GM18511 (cell line): ENCODE data around the gene NCK2.

Experiments
- ATAC-seq: cut with Tn5 transposase; IDR thresholded peaks from one replicate; pipeline ENCODE4 v1.9.1; 2021; ENCODE audit warnings: mild to moderate bottlenecking, moderate library complexity; ENCODE audit not compliant: unreplicated experiment

NCK2 gene

DNA sequence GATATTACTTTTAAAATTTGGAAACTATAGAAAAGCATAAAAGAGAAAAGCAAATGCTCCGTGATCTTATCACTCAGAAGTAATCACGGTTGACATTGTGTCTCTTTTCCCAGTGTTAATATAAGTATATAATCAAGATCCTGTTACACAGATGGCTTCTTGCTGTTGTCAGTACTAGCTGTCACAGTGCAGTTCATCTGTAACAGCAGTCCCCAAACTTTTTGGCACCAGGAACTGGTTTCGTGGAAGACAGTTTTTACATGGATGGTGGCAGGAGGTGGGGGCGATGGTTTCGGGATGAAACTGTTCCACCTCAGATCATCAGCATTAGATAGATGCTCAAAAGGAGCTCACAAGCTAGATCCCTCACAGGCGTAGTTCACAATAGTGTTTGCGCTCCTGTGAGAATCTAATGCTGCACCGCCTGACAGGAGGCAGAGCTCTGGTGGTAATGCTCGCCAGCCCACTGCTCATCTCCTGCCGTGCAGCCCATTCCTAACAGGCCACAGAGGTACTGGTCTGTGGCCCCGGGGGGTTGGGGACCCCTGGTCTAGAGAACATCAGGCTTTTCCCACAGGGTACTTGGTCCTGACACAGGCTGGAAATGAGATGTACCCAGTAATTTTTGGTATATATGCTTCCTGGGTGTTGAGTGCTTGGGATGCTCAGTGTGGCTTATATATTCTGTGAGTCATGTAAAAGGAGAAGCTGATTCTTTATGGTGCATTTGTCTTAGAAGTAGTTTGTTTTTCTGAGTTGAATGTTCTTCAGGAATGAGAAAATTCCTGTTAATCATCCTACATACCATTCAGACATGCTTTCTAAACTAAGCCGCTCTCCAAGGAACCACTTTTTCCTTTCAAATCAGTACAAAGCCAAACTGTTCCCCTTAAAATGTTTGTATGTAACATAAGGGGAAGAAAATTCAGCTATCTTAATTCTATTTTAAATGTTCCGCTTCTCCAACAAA is 121.8 kb downstream of the NCK2 start:
- ATAC-seq, result no peak

DNA sequence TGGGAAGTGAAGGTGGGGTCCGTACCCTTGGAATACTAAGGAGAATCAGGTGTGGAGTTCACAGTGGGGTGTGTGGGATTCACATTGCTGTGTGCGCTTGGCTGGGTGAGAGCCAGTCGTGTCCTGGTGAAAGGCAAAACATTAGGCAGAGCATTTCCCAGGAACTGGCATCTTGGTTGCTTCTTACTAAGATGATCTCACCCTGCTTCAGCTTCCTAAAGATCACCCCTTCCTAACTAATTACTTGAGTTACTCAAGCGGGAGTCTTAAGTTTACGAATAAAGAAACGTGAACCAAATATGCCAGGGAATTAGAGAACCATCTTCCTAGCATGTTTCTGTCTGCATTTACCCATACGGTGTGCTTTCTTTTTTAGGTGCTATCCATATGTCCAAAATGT is 122.9 kb downstream of the NCK2 start:
- no peak for ATAC-seq

DNA sequence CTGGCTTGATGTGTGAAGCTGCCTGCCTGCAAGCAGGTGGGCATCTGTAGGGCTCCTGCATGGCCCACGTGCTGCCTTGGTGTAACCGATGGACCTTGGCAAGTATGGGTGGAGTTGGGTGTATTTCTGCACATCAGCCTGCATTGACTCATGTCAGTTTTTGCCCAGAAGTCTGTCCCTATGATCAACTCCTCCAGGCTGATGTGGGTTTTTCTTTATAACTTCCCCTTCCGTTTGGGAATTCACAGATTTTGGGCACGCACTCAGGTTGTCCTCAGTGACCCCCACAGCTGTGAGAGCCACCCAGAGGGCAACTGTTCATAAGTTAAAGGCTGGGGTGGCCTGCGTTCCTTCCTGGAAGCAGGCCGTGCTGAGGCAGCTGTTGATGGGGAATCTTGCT is 123.3 kb downstream of the NCK2 start:
- ATAC-seq, result no peak

GRCh38 chr2:105869341-105869740 is 124.6 kb downstream of the NCK2 start:
- ATAC-seq, result no peak

GRCh38 chr2:105870062-105870461 is 125.3 kb downstream of the NCK2 start:
- no peak for ATAC-seq

DNA sequence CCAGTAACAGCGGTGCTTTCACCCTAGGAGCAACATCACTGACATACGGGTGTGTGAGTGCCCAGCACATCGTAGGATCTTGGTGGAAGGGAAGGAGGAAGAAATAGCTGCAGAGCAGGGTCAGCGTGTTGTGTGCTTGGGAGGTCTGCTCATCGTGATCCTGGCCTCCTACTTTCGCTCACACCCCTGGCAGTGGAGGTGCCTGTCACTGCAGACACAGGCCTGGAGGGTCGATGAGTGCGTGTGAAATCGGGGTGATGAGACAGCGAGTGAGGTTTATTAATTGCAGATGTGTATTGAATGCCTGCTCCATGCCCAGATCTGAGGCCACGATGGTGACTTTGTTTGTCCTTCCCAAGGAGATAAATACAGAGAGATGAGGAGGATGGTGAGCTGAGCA is 126.1 kb downstream of the NCK2 start:
- ATAC-seq, result no peak

DNA sequence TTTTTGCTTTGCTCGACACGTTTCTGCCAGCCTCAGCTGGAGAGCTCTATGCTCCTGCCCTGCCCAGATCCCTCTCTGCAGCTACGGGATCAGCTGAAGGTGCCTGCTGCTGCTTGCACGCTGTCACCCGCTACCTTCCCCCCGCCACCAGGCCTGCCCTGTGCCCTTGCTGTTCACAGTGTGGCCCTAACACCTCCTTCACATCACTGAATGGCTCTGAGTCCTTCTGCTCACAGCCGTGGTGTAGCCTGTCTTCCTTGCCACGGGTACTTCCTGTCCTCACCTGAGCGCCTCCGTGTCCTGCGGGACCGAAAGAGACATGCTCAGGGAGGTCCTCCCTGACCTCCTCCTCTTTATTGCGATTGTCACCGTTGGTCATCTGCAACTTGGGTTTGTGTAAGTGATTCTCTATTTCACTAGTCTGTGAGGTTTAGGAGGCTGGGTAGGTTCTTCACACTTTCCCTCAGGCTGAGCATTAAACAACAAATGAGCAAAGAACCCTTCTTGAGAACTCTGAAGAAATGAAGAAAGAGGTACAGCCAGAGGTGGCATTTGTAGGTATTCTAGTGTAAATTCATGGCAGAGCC is 127.5 kb downstream of the NCK2 start:
- no peak for ATAC-seq

DNA sequence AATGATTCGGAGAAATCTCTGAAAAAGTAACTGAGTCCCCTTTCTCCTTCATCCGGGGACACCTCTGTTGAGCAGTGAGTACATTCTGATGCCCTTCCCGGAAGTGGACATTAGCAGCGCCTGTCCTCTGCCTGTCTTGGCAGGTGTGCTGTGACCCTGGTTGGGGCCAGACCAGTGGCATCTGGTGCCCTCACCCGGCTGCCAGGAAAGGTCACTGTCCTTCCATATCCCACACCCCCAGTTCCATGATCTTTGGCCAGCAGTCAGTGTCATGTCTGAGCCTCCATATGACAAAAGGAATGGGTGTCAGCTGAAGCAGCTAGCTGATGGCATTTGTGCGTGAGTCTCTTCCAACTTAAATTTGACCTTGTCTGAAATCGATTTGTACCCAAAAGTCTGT is 128.1 kb downstream of the NCK2 start:
- ATAC-seq, result no peak

GRCh38 chr2:105873281-105873680 is 128.6 kb downstream of the NCK2 start:
- ATAC-seq, result peak; percentile 15

DNA sequence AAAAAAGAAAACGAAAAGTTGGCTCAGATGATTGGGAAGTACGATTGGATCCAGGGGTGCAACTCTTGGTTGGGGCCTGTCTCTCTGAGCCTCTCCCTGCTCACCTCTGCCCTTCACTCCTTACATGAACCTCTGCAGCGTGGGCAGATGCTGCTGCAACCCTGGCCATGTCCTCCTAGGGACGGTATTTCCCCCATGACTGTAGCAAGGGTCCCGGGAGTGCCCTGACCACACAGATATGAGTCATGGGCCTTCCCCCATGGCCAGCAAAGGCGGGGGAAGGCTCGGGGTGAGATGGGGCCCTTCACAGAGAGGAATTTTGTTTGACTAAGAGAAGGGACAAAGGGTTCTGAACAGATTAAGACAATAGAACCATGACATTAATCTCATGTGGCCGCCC is 129.0 kb downstream of the NCK2 start:
- ATAC-seq, result peak; percentile 91

DNA sequence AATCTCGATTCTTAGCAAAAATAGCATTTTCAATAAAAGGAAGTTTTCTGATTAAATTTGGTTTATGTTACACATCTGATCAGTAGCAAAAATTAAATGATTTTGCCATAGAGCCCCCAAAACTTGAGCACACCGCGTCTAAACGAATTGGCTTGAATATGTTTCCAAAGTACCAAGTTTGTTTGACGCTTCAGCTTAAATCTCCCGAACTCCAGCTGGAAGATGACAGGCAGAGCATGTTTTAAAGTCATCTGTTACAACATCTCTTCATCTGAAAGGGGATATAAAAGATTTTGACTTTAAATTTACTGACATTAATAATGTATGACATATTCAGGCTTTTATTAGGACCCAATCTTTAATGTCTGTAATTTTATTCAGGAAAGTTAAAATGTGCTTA is 129.8 kb downstream of the NCK2 start:
- ATAC-seq, result no peak

DNA sequence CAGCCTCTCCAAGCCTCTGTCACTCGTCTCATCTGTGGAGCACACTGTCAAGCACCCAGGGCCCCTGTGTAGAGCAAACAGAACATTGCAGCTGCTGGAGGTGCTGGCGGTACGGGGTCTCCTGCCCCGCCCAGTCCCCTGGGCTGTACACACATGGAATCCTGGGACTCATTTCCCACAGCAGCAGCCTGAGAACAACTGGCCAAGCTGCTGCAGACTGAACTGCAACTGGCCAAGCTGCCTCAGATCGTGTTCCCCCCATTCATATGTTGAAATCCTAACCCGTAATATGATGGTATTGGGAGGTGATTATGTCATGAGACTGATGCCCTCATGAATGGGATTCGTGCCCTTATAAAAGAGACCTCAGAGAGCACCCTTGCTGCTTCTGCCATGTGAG is 130.5 kb downstream of the NCK2 start:
- no peak for ATAC-seq

DNA sequence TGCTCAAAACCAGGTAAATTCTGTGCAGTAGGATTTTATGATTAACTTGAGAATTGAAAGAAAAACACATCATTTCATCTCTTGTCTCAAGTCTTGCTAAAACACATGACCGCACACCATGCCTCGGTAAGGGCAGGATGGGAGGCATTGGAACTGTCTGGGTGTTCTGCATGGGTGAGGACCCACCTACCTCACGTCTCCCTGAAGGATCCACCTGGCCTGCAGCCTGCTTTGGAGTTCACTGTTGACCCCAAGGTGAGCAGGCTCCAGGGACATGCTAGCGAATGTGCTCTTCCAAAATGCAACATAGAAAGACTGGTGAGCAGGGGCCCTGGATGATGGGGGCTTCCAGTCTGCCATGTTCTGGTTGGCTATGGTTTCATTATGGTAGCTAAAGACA is 131.5 kb downstream of the NCK2 start:
- ATAC-seq, result no peak

- no peak for ATAC-seq
Observed at GRCh38 chr2:105877945-105878344, 133.2 kb downstream of the NCK2 start.

GRCh38 chr2:105879106-105879802 is 134.5 kb downstream of the NCK2 start:
- no peak for ATAC-seq

DNA sequence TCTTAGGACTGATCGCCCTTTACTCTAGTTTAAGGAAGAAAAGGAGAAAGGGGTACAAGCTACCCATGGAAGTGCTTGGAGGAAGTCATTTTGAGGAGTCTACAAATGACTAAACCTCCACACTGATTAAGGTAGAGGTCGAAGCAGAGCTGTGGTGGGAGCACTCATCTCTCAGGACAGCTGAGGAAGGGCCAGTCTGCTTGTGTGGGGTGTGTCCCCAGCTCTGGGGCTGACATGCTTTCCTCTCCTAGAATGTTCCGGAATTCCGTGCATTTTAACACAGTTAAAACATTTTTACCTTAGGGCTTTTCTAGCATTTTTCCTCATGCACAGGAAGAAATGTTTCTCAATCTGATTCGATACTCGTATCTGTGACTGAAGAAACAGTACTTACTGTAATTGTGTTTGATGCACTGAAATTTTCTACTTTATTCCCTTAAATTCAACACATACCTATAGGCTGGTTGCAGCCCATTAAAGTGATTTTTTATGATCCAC is 135.1 kb downstream of the NCK2 start:
- ATAC-seq, result no peak

DNA sequence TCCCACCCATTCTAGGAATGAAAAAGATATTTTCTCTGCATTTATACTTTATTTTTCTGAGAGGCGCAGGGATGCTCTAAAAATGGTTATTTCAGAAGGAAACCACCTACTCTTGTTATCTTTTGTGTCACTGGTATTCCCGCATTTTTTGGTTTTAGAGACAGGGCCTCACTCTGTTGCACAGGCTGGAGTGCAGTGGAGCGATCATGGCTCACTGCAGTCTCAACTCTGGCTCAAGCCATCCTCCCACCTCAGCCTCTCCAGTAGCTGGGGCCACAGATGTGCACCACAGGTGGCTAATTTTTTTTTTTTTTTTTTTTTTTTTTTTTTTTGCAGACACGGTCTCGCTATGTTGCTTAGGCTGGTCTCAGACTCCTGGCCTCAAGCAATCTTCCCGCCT is 135.9 kb downstream of the NCK2 start:
- no peak for ATAC-seq

DNA sequence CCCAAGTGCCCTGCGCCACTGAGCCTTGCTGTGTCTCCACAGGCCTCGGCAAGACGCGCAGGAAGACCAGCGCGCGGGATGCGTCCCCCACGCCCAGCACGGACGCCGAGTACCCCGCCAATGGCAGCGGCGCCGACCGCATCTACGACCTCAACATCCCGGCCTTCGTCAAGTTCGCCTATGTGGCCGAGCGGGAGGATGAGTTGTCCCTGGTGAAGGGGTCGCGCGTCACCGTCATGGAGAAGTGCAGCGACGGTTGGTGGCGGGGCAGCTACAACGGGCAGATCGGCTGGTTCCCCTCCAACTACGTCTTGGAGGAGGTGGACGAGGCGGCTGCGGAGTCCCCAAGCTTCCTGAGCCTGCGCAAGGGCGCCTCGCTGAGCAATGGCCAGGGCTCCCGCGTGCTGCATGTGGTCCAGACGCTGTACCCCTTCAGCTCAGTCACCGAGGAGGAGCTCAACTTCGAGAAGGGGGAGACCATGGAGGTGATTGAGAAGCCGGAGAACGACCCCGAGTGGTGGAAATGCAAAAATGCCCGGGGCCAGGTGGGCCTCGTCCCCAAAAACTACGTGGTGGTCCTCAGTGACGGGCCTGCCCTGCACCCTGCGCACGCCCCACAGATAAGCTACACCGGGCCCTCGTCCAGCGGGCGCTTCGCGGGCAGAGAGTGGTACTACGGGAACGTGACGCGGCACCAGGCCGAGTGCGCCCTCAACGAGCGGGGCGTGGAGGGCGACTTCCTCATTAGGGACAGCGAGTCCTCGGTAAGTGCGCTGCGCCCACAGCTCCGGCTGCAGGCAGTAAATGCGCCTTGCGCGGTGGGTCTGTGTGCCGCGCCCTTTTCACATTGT is 136.8 kb downstream of the NCK2 start:
- no peak for ATAC-seq

DNA sequence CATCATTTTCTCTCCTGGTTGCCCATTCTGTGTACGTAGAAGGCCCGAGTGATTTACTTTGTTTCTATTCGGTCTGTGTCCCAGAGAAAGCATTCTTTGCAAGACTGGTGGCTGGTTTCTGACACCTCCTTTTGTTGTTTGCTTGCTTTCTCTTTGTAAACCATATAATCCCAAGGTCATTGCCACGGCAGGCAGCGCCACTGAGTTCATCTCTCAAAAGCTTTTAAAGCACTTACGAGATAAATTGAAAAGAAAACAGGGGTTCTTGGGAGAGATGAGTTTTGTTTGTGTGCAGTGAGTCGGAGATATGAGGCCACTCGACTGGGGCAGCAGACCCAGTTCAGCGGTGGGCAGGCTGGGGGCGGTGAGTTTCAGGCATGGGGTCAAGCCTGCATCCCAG is 137.6 kb downstream of the NCK2 start:
- ATAC-seq, result no peak

- no peak for ATAC-seq
Observed at GRCh38 chr2:105882920-105883435, 138.3 kb downstream of the NCK2 start.
